ENCODE results near the gene PPP1CC.
"Not testable (repeated sequence)": the region's sequence is repeated elsewhere in the genome, so short reads cannot be mapped to it uniquely, and the experiment has no call there.

Gene PPP1CC

GRCh38 chr12:110750784-110751461 lies 8.2 kb upstream of the PPP1CC start:
- no peak for DNase-seq

DNA sequence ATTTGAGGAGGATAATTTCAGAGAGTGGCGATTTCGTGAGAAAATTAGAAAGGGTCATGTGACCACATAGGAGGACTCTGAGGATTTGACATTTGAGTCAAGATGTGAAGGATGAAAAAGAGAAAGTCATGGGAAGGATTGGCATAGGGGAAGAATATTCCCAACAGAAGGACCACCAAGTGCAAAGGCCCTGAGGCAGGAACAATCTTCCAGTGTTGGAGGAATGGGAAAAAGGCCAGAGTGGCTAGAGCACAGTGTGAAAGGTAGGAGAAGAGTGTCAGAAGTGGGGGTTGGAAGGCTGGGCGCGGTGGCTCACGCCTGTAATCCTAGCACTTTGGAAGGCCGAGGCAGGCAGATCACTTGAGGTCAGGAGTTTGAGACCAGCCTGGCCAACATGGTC lies 3.9 kb upstream of the PPP1CC start:
- DNase-seq, result no peak

DNA sequence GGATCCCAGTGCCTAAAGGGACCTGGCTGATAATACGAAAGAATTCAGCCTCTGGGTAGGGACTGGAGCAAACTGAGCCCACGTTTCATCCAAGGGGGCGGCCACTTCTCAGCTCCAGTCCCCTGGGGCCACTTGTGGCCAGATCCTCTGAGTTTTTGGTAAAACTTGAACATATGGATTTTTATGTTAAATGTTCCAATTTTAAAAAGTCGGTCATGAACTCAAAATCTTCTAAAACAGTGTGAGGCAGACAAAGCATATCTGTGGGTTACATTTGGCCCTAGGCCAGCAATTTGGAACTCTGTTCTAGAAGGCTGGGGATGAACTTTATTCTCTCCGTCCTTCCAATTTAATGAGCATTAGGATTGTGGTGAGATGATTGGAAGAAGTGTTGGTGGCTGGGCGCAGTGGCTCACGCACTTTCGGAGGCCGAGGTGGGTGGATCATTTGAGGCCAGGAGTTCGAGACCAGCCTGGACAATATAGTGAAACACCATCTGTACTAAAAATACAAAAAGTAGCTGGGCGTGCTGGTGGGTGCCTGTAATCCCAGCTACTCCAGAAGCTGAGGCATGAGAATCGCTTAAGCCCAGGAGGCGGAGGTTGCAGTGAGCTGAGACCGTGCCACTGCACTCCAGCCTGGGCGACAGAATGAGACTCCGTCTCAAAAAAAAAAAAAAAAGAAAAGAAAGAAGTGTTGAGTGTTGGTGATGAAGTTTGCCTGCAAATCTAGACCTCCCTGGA lies 3.0 kb upstream of the PPP1CC start:
- no peak for DNase-seq

DNA sequence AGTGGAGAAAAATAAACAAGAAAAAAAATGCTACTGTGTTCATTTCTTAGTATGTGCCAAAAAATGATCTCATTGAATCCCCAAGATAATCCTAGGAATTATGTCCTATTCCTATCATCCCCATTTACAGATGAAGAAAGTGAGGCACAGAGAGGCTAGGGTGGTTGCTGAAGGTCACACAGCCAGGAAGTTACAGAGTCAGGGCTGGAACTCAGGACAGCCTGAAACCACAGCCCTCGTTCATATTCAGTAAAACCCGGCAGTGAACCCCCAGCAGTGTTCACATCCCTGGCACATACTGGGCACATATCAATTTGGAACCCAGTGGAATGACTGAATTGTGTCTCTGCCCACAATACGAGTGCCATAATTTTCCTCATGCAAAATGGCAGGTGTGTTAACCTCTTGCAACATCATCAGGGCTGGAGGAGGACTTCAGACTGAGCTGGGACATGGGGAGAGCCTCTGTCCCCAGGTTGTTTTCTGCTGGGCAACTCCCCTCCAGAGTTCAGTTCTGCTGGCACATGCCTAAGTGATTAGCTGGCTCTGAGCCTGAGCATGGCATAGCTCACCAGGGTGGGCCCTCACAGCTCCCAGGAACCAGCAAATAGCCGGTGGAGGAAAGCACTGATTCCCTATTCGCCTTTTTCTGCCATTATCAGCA lies 2.0 kb upstream of the PPP1CC start:
- no peak for DNase-seq

DNA sequence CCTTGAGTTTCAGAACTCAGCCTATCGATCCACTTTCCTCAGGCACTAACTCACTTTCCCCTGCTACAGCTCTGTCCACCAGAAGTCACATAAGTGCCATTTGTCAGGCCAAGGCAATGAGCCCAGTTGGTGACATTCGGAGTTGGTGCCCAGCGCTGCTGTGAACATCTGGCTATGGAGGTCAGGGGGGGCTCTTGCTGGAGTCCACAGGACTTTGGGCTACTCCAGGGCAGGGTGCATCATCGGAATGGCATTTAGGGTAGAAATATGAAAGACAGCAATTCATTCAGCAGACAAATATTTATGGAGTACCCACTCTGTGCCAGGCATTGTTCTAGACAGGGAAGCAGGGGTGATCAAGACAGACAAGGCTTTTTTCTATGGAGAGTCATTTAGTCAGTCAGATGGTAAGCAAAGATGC lies 1.5 kb upstream of the PPP1CC start:
- no peak for DNase-seq

DNA sequence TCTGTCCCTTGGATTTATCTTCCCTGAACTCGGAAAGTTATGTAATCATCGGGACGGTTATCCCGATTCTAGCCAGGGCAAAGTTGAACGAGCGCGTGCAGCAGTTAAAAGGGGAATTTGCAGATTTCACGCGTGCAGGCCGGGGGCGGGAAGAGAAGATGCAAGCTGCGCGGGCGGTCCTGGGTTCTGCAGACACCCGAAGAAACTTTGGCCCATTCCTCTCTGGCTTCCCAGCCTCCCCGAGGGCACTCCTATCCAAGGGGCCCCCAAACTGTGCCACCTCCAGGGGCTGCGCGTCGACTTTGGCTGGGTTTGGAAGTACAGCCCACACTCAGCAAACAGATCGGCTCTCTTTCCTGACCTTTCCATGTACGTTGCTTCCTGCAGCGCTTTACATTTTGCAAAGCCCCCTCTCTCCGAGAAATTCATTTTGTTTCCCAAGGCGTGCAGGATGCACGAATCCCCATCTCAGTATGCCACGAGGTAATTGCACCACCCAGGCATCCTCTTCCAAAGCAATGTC lies 941 bp upstream of the PPP1CC start:
- no peak for DNase-seq

DNA sequence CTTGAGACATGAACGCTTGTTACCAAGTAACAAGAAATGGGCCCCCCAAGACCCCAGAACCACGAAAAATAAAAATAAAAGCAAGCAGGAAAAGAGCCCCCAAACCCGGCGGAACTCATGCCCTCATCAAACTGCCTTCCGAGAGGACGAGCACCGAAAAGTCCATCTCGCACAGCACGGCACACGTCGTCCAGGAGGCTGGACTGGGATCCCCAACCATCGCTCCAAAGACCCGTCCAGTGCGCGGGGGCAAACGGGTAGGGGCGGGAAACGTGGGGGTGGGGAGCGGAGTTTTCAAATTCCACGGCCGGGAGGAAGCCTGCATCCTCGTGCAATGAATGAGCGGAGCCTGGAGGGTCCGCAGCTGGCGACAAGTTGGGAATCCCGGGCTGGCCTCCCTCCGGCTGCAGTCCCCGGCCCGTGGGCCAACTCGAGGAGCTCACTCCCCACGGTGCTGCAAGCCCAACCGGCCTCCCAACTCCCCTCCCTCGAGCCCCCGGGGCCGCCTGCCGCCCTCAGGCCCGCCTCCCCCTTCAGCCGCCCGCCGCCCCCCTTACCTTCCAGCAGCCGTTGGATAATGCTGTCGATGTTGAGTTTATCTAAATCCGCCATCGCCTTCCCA lies 484 bp downstream of the PPP1CC start:
- DNase-seq, result peak; percentile 52

DNA sequence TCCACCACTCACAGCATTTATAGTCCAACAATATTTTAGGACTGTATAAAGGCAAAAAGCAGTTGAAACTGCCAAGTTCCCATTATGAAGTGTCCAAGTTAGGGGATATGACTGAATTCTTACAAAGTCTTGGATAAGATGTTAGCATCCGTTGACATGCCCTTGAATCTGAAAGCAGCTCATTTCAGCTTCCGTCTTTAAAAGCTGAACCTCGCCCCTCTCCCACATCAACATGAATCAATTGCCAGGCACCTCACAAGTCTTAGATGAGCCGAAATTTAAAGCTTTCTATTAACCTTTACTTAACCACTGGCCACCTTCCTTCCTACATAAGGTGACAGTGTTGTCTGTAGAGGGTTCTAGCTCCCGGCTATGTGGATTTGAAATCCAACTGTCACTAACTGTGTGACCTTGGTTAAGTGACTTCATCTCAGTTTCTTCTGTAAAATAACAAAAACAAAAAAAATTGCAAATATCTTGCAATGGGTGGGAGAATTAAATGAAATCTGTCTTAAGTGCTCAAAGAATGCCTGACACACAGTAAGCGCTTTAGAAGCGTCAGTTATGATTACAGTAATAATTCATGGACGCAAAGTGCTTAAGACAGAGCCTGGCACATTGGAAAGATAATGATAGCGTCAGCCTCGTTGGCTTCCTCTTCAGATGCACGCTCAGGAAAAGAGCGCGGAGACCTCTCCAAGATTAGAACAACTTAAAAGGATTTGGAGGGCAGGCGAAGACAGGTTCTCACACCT lies 1.2 kb downstream of the PPP1CC start:
- DNase-seq, result peak; percentile 32

DNA sequence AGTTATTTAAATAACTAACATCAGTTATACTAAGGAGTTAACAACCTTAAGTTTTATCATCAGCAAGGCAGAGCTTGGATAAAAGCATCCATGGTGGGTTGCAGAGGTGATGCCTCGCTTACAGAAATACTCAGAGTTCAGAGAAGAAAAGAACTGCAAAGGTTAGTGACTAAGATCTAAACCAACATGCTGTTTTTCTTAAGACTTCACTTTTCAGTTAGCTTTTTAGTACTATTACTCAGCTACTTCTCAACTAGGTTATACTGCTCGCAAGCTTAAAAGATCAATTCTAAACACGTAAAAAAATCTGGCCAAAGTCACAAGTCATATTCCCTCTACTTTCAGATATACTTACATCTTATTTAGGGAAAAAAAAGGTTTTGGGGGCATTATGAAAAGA lies 2.8 kb downstream of the PPP1CC start:
- no peak for DNase-seq

DNA sequence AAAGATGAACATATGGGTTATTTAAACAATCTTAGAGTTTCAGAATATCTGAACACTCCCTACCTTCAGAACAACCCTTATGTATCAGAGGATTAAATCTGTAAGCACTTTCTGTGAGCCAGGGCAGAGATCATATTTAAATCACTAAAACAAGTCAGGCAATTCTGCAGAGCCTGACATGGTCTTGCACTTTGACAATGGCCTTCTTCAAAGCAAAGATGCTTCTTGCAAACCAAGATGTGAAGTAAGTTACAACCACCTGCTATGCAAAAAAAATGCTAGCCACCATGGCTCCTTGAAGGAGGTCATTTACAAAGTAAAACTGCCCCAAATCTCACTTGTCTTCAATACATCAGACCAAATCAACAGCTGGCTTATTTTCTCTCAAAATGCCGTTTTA lies 3.2 kb downstream of the PPP1CC start:
- no peak for DNase-seq

DNA sequence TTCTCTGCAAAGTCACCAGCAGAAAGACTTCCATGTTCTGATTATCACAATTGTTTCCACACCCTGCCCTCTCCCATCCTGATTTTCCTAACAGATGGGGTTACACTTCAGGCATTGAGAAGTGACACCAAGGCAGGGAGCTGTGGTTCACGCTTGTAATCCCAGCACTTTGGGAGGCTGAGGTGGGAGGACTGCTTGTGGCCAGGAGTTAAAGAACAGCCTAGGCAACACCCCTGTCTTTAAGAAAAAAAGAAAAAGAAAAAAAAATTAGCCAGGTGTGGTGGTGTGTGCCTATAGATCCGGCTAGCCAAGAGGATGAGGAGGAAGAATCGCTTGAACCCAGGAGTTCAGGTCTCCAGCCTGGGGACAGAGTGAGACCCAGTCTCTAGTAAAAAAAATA lies 5.2 kb downstream of the PPP1CC start:
- DNase-seq, result no peak

- DNase-seq, result not testable (repeated sequence)
Measured at GRCh38 chr12:110737016-110737415, 5.7 kb downstream of the PPP1CC start.

- no peak for DNase-seq
Measured at GRCh38 chr12:110733900-110734299, 8.8 kb downstream of the PPP1CC start.

GRCh38 chr12:110733089-110733715 lies 9.5 kb downstream of the PPP1CC start:
- no peak for DNase-seq

DNA sequence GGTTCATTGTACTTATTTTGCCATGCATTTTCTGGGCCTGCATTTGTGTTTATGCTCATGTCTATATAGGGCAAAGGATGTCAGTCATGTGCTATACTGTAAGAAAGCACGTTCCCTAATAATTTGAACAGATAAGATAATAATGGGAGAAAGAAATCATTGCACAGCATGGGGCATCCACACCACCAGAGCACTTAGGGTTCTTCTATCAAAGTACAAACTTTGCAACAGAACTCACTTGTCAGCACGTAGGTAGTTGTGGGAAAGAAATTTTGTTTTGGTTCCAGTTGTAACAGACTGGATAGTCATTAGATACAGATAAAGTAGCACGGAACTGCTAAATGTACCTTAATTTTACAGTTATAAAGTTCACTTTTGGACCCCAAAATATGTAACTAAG lies 10.1 kb downstream of the PPP1CC start:
- no peak for DNase-seq

DNA sequence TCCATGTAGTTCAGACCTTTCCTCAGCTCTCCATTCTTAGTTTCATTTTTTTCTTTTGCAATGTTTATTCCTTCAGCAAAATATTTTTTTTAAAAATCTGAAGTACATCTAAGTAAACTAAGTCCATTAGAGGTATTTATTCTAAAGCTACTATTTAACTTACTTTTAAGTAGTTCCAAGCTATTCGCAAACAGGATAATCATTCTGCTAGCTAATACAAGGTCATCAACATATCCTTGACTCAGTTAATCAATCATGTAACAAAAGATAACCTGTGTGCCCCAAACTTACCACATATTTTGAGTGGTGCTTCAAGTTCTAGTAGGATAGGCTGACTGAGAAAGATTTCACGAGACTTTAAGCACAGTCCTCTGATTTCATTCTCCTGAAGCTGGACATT lies 11.2 kb downstream of the PPP1CC start:
- DNase-seq, result no peak

DNA sequence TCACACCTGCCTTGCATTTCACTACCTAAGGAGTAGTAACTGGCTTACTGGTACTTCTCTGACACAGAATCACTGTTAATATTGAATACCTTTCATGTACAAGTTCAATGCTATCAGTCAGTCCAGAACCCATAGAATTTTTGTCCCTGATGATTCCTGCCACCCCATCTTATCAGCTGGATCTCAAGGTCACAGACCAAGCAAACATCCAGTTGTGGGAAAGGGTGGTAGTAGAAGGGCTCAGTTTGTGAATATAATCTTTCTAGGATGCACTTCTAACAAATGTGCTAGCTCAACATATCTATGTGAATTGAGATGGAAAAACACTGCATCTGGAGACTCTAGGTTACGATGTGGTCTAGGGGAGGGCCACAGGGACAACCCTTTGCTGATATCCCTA lies 14.1 kb downstream of the PPP1CC start:
- no peak for DNase-seq

DNA sequence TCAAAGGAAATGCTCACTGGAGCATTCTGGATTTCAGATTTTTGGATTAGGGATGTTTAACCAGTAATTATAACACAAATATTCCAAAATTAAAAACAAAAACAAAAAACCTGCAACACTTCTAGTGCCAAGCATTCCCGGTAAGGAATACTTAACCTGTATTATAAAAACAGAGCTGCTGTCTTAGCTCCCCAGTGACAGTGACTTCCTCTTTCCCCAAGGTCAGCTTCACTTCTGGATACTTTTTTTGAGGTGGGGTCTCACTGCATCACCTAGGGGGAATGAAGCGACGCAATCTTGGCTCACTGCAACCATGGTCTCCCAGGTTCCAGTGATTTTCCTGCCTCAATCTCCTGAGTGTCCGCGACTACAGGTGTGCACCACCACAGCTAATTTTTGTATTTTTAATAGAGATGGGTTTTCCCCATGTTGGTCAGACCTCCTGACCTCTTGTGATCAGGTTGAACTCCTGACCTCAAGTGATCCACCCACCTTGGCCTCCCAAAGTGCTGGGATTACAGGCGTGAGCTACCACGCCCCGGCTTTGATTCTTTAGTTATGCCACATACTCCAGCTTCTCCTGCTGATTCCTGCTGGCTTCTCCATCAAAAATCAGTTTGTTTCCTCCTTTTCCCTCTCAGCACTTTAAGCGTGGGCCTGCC lies 15.9 kb downstream of the PPP1CC start:
- no peak for DNase-seq

- DNase-seq, result no peak
Measured at GRCh38 chr12:110726028-110726427, 16.7 kb downstream of the PPP1CC start.

- no peak for DNase-seq
Measured at GRCh38 chr12:110725267-110725666, 17.4 kb downstream of the PPP1CC start.

GRCh38 chr12:110722892-110723291 lies 19.8 kb downstream of the PPP1CC start:
- not testable (repeated sequence) for DNase-seq

- no peak for DNase-seq
Measured at GRCh38 chr12:110721570-110721969, 21.1 kb downstream of the PPP1CC start.
